EL (cell line): ENCODE data around the gene DRD2.

Experiments
- DNase-seq: peaks from one replicate; pipeline ENCODE4 v3.0.0-alpha.2; 2016

Gene DRD2

DNA sequence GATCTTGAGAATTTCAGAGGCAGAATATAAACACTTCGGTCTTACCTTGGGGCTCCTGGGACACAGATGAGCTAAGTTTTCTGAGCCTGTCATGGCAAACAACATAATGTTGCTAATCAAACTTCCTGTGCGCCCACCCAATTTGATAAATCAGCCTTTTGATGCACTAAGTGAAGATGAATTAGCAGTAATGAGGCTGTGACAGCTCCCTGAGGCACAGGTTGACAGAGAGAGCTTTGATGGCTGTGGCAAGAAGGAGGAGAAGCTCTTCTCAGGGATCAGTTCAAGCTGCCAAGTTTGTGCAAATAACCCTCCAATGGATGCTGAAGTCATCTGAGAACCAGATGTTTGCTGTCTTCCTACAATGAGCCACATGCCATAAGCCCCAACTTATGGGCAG, 34.4 kb downstream of the DRD2 start:
- no peak for DNase-seq

GRCh38 chr11:113436672-113437252, 38.4 kb downstream of the DRD2 start:
- DNase-seq = no peak

DNA sequence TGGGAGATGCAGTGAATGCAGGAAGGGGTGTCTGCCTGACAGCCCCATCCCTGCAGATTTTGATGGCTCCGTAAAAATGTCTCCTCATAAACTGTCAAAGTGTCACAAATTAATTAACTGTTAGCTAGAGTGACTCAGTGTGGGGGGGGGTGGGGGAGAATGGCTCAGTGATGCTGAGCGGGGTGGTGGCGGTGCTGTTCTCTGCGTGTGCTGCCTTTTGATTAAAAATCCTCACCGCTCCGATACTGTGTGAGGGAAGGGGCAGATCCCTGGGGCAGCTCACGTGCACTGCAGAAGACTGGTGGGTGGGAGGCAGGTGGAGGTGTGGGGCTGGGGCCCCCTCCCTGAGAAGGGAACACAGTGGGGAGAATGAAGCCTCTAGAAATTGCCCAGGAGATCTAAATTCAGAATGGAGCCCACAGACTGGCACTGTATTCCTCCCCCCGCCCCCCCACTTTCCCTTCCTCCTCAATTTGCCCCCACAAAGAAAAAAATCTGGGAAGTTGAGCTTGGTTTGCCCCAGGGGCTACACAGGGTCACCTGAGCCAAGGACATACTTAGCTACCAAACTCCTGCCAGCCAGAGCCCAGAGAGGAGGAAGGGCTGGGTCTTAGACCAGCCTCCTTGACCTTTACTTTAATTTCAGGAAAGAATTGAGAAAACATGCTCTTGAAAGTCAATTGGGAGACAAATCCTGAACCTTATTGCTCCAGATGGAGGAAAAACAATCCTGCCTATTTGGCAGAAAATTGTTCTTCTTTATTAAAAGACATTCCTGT, 39.8 kb downstream of the DRD2 start:
- DNase-seq = no peak

- no peak for DNase-seq
Measured at GRCh38 chr11:113431746-113432145, 43.5 kb downstream of the DRD2 start.

GRCh38 chr11:113426686-113427085, 48.5 kb downstream of the DRD2 start:
- no peak for DNase-seq

DNA sequence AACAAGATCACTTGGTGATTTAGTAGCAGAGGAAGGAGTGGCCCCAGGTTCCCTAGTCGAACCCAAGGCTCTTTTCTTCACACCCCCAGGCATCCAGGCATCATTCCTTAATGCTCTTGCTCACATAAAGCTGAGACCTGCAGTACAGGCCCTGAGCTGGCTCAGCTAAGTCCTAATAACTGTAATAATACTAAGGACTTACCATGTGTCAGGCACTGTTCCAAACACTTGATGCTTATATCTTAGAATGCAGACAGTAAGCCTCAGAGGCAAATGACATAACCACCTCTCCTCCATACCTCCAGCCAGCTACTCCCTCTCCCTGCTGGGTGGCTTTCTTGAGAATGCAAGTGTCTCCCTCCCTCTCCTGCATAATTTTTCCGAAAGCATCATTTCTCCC, 54.4 kb downstream of the DRD2 start:
- no peak for DNase-seq

- DNase-seq = no peak
Measured at GRCh38 chr11:113419454-113420003, 55.7 kb downstream of the DRD2 start.

DNA sequence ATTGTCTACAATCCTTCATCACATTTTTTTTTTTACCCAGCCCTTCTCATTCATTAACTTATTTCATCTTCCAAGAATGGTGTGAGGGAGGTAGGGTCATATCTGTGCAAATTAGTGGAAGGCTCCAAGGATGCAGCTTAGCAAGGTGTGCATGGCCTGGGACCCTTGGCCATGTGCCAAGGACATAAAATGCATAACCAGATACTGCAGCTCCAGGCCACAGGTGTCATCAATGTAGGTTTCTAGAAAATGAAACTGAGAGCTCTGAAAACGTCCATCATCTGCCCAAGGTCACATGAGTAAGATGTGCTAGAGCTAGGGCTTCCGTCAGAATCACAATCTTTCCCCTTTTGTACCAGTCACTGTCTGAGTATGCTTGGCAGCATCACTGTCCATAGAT, 57.8 kb downstream of the DRD2 start:
- no peak for DNase-seq

GRCh38 chr11:113415343-113415742, 59.9 kb downstream of the DRD2 start:
- no peak for DNase-seq

DNA sequence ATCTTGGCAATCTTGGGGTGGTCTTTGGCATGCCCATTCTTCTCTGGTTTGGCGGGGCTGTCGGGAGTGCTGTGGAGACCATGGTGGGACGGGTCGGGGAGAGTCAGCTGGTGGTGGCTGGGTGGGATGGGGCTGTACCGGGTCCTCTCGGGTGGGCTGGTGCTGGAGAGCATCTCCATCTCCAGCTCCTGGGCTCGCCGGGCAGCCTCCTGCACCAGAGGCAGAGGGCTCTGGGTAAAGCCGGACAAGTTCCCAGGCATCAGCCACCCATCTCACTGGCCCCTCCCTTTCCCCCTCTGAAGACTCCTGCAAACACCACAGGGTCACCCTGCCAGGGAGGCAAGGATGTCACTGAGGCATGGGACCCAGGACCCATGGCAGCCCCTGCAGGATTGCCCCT, 62.5 kb downstream of the DRD2 start:
- DNase-seq = no peak

DNA sequence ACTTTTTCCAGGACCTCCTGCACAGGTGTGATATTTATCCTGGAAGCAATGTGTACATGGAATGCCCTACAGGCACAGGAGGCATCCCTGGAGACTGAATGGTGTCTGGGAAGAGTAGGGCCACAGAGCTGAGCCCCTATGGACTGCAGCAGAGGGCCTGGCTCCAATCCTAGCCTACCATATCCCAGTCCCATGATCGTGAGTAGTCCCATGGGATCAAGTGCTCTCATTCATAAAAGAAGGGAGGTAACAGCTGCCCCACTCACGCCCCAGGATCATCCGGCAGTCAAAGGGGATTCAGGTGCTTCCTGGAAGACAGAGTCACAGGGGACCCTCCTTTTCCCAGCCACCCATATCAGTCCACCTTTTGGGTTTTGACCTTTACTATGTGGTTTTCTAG, 63.7 kb downstream of the DRD2 start:
- no peak for DNase-seq

GRCh38 chr11:113410414-113411135, 64.6 kb downstream of the DRD2 start:
- no peak for DNase-seq

DNA sequence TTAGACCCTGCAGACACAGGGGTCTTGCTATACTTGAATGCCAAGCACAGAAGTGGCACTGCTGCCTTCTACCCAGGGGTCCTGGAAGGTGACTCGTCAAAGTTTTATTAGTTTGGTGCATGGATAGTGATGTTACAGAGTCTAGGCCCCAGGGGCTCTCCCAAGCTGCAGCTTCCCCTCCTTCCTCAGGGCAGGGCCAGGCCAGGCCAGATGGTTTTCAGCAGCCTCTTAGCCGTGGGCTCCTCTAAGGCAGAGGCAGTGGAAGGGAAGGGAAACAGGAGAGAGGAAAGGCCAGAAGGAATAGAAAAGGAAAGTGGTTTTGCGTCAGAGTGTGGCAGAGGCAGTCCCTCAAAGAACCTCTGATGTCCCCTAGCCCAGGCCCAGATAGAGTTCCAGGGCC, 65.7 kb downstream of the DRD2 start:
- DNase-seq = no peak

- DNase-seq = no peak
Measured at GRCh38 chr11:113408887-113409286, 66.3 kb downstream of the DRD2 start.

DNA sequence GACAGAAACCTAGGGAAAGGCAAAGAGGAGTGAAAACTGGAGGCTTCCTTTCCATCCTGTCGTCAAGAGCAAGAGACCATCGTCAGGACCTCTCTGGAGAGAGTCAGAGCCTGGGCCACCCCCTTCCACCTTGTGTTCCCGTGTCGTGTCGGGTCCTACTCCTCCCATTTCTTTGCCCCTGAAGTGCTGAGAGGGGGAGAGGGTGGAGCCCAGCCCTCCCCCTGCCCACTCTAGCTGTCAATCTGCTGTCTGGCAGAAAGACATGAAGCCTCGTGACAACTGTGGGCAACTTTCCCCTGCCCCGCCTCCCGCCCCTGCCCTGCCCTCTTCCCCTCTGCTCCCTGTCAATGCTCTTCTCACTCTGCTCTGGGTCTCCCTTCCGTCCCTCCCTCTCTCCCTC, 67.0 kb downstream of the DRD2 start:
- no peak for DNase-seq

DNA sequence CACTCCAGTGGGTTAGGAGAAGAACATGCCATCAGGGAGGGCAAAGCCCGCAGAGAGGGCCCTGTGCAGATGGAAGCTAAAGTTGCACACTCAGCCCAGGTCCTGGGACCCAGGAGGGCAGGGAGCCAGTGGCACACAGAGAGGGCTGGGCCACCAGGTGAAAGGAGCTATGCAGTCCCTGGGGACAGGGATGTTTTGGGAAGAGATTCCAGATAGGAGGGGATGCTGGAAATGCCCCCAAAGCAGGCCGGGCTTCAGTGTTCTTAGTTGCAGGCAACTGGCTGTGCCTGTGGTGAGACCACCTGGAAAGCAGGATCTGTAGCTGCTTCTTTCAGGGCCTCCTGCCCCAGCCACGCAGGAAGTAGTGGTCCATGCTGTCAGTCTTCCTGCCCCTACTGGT, 68.0 kb downstream of the DRD2 start:
- no peak for DNase-seq

- no peak for DNase-seq
Measured at GRCh38 chr11:113405724-113406478, 69.3 kb downstream of the DRD2 start.

- DNase-seq = no peak
Measured at GRCh38 chr11:113404859-113405430, 70.3 kb downstream of the DRD2 start.

DNA sequence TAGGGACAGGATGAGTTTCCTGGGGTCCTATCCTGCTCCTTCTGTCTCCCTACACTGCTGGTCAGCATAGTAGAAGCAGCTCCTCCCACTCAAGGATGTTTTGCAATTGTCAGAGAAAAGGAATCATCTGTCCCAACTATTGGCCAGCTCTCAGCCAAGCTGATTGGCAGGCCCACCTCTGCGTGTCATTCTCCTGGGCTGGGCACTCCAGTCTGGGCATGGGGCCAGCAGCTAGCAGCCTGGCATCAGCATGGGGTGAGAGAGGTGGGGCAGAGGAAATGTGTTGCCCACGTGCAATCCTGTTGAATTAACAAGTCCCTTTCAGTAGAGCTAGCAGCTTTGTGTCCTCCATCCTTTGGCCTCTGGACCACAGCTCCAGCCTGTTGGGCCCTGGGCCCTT, 73.5 kb downstream of the DRD2 start:
- peak; percentile 28 for DNase-seq

DNA sequence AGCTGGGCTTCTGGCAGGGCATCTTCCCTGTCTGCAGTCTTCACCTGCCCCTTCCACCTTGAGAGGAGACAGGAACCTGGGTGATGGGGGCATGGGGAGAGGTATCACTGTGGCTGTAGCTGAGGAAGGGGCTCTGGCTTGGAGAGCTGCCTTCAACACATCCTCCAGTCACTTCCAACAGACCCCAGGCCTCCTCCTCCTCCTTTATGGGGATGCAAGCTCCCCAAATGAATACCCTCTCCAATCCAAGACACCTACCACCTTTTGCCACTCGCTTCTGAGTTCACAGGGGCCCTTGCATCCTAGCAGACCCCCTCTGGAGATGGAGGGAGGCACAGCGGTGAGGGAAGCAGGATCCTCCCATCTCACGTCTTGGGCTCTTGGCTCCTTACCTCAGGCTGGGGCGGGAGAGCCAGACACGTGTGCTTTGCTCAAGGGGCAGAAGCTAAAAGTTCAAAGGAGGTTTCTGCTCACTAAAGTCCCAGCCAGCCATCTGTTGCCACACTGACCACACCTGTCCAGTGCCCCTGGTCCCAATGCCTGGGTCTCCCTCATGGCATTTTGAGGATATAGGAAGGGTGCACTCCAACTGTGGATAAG, 74.5 kb downstream of the DRD2 start:
- DNase-seq = no peak

GRCh38 chr11:113398669-113399430, 76.3 kb downstream of the DRD2 start:
- no peak for DNase-seq

GRCh38 chr11:113397821-113398220, 77.4 kb downstream of the DRD2 start:
- DNase-seq = no peak
